GDM1 (cell line): ENCODE results near the gene OIP5.
"Not testable (repeated sequence)": the region's sequence is repeated elsewhere in the genome, so short reads cannot be mapped to it uniquely, and the experiment has no call there.

Experiments
- DNase-seq: peaks from one replicate; lab custom pipeline; 2025; lab: John Stamatoyannopoulos, UW

Gene OIP5

GRCh38 chr15:41332194-41333025 is at the start of gene OIP5, which contains the start of gene NUSAP1:
Gene OIP5 (minus strand): TSS chr15:41332591. CDS start chr15:41332561, 30 bp downstream.
Gene NUSAP1 (plus strand): TSS chr15:41332881. CDS start chr15:41332958, 77 bp downstream.
- DNase-seq = peak; percentile 99

- DNase-seq = no peak
Measured at GRCh38 chr15:41377978-41378377, 45.6 kb upstream of the OIP5 start.

- DNase-seq = no peak
Measured at GRCh38 chr15:41367418-41367817, 35.0 kb upstream of the OIP5 start.

GRCh38 chr15:41354371-41354770 is 22.0 kb upstream of the OIP5 start:
- no peak for DNase-seq

- no peak for DNase-seq
Measured at GRCh38 chr15:41350057-41350717, 17.8 kb upstream of the OIP5 start.

- DNase-seq = no peak
Measured at GRCh38 chr15:41347236-41347635, 14.8 kb upstream of the OIP5 start.

- no peak for DNase-seq
Measured at GRCh38 chr15:41341519-41341918, 9.1 kb upstream of the OIP5 start.

GRCh38 chr15:41340189-41340695 is 7.9 kb upstream of the OIP5 start:
- no peak for DNase-seq

- no peak for DNase-seq
Measured at GRCh38 chr15:41337631-41338522, 5.5 kb upstream of the OIP5 start.

- DNase-seq = no peak
Measured at GRCh38 chr15:41337047-41337446, 4.7 kb upstream of the OIP5 start.

- no peak for DNase-seq
Measured at GRCh38 chr15:41336549-41336948, 4.2 kb upstream of the OIP5 start.

GRCh38 chr15:41334293-41335120 is 2.1 kb upstream of the OIP5 start:
- DNase-seq = no peak

GRCh38 chr15:41333026-41333562 is 703 bp upstream of the OIP5 start:
- DNase-seq = peak; percentile 40

GRCh38 chr15:41331833-41332193 is 578 bp downstream of the OIP5 start:
- no peak for DNase-seq

GRCh38 chr15:41331281-41331680 is 1.1 kb downstream of the OIP5 start:
- no peak for DNase-seq

GRCh38 chr15:41323611-41324010 is 8.8 kb downstream of the OIP5 start:
- DNase-seq = no peak

- not testable (repeated sequence) for DNase-seq
Measured at GRCh38 chr15:41320805-41321330, 11.5 kb downstream of the OIP5 start.

GRCh38 chr15:41309226-41309905 is 23.0 kb downstream of the OIP5 start:
- DNase-seq = no peak

GRCh38 chr15:41307679-41308078 is 24.7 kb downstream of the OIP5 start:
- no peak for DNase-seq

- peak; percentile 2 for DNase-seq
Measured at GRCh38 chr15:41304149-41304770, 28.1 kb downstream of the OIP5 start.
